Measurements from ENCODE around the gene ZNF749. TPM values are rescaled to one million over a fixed set of nuclear protein-coding genes. Genes with fewer than 3 reads are reported as not detected.

Gene ZNF749
- total RNA-seq, 4 donors from 2014 or later: 9.9 to 13.7 (median 10.7) TPM

DNA sequence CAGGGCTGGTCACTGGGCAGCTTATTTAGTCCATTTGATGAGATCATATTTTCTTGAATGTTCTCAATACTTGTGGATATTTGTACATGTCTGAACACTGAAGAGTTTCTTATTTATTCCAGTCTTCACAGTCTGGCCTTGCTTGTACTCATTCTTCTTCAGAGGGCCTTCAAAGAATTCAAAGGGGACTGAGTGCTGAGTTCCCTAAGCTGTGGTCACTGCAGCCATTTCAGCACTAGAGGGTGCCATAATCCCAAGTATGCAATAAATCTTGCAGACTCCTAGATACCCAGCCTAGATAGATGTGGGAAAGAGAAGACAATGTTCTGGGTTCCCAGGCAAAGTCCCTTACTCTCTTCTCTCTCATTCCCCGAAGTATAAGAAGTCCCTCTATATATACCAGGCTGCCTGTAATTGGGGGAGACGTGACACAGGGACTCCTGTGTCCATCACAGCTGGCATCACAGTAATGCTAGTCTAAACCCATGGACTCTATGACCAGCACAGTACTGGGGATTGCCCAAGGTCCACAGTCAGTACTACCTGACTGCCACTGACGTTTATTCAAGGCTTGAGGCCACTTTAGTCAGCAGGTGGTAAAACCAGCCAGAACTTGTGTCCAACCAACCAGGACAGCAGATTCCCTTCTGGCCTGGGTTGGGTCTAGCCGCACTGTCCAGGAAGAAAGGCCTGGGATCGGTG is 30.7 kb downstream of the ZNF749 start:
- H3K36me3 ChIP-seq: peaks cover 0 to 5% of the 10 kb centered on the region in 2 donors
- no peak for DNase-seq
- 95% methylated on average over 5 of the region's 5 CpGs for WGBS, 2 donors
- H3K9me3 ChIP-seq: no peaks in the 10 kb centered on the region
- H3K27ac ChIP-seq: no peak overlapping the region
- H3K27me3 ChIP-seq: no peaks in the 10 kb centered on the region
- TF ChIP-seq, protein P1, sequence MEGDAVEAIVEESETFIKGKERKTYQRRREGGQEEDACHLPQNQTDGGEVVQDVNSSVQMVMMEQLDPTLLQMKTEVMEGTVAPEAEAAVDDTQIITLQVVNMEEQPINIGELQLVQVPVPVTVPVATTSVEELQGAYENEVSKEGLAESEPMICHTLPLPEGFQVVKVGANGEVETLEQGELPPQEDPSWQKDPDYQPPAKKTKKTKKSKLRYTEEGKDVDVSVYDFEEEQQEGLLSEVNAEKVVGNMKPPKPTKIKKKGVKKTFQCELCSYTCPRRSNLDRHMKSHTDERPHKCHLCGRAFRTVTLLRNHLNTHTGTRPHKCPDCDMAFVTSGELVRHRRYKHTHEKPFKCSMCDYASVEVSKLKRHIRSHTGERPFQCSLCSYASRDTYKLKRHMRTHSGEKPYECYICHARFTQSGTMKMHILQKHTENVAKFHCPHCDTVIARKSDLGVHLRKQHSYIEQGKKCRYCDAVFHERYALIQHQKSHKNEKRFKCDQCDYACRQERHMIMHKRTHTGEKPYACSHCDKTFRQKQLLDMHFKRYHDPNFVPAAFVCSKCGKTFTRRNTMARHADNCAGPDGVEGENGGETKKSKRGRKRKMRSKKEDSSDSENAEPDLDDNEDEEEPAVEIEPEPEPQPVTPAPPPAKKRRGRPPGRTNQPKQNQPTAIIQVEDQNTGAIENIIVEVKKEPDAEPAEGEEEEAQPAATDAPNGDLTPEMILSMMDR (IDR thresholded peaks at IDR 0.05): no peak
- no peak for TF ChIP-seq POLR2A (IDR thresholded peaks at IDR 0.05)
- no peak overlapping the region for H3K4me3 ChIP-seq (replicated peaks in 1 of 3)
- H3K4me1 ChIP-seq: no peaks in the 10 kb centered on the region
- intact Hi-C loops (cut with DNase I): no loop called here

DNA sequence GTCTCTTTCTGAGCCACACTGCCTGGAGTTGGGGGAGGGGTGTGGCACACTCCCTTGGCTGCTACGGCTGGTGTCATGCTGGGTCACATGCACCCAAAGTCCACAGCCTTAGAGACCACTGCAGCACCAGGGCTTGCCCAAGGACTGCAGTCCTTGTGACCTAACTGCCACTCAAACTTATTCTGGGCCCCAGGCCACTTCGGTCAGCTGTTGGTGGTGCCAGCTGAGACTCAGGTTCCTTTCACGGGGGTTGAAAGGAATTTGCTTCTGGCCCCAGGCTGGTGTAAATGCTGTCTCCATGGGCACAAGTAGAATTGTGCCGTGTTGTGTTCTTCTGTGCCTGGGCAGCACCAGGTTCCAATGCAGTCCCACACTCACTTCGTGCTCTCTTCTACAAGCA is 31.4 kb downstream of the ZNF749 start:
- Histone ChIP-seq H3K27me3 (no peaks in the 10 kb centered on the region), H3K9me3 (no peaks in the 10 kb centered on the region), H3K4me3 (replicated peaks in 1 of 3) (no peak overlapping the region), H3K27ac (no peak overlapping the region), H3K36me3 (peaks cover 0 to 5% of the 10 kb centered on the region in 2 donors), H3K4me1 (no peaks in the 10 kb centered on the region)
- DNase-seq: no peak
- TF ChIP-seq POLR2A (IDR thresholded peaks at IDR 0.05): no peak
- TF ChIP-seq, protein P1 (IDR thresholded peaks at IDR 0.05): no peak
- intact Hi-C loops (cut with DNase I): no loop called here
- WGBS, 2 donors: 97 to 98% methylated on average over 4 to 5 of the region's 5 CpGs

DNA sequence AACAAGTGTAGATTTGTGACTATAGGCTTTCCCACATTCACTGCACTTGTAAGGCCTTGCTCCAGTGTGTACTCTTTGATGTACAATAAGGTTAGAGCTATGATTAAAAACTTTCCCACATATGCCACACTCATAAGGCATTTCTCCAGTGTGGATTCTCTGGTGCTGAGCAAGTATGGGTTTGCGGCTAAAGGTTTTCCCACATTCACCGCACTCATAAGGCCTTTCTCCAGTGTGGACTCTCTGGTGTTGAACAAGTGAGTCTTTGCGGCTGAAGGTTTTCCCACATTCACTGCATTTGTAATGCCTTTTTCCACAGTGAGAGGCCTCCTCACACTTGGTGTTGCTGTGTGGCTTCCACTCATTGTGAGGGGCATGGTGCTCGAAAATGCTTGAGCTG is 38.5 kb downstream of the ZNF749 start:
- Histone ChIP-seq H3K4me1 (peaks cover 9 to 11% of the 10 kb centered on the region in 2 donors), H3K9me3 (peaks cover 11% of the 10 kb centered on the region), H3K27ac (no peak overlapping the region), H3K4me3 (replicated peaks in 1 of 3) (no peak overlapping the region), H3K36me3 (peaks cover 30 to 31% of the 10 kb centered on the region in 2 donors), H3K27me3 (no peaks in the 10 kb centered on the region)
- TF ChIP-seq POLR2A (IDR thresholded peaks at IDR 0.05): no peak
- TF ChIP-seq, protein P1 (IDR thresholded peaks at IDR 0.05): no peak
- intact Hi-C loops (cut with DNase I): loop anchor here (10.0 kb wide), 1 partner anchor 501 kb away; the partner anchor contains the start of gene C19orf18
- WGBS, 2 donors: 93 to 97% methylated on average over 4 of the region's 4 CpGs
- DNase-seq: no peak

DNA sequence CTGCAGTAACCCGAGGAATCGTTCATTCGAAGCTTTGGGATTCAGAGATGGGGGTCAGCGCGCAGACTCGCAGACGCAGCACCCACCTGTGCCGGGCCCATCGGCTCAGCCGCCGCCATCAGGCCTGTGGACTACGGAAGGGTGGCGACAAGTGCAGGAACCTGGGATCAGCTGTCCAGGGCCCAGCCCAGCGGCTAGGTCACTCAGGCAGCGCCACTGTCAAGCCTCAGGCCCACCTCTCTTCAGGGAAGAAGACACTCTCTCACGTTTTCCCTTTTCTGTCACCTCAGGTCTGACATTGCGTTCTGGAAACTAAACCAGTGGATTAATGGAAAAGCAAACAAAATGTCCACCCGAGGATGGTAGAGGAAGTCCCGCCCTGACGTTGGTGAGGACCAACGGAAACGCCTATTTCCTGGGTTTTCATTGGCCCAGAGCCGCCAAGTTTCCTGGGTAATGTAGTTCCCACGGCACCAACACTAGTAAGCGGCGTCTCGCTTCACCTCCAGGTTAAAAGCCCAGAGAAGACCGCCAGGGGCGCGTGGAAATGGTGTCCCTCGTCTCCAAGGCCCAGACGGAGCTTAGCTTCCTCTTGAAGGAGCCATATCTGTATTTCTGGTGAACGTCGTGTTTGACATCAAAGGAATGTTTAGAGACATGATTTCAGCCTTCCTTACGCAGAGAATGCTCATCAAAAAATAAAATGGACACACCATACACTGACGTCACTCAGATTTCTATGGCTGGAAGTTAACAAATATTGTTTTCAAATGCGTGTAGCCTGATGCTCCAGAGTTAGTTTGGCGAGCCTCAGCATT is 42.3 kb downstream of the ZNF749 start, which contains the start of gene ZNF772:
TSS of gene ZNF772 (minus strand) at position 376 of the 818 bp plus-strand sequence. CDS start at position 119, 257 bp downstream.
- 9 to 11% methylated on average over 33 to 38 of the region's 38 CpGs for WGBS, 2 donors
- peak within 1 kb of the TSS; percentile 20 to 70 (median 53) for H3K27ac ChIP-seq
- H3K4me1 ChIP-seq: peaks cover 9 to 11% of the 10 kb centered on the region in 2 donors
- no peaks in the 10 kb centered on the region for H3K27me3 ChIP-seq
- H3K36me3 ChIP-seq: peaks cover 30 to 31% of the 10 kb centered on the region in 2 donors
- TF ChIP-seq, protein P1 (IDR thresholded peaks at IDR 0.05): peak in 5 of 6 experiments; percentile 25 to 70 (median 52)
- TF ChIP-seq POLR2A (IDR thresholded peaks at IDR 0.05): peak in 1 of 2 donors; percentile 33
- H3K4me3 ChIP-seq (replicated peaks in 1 of 3): peak within 1 kb of the TSS; percentile 24 to 80 (median 41)
- peak; percentile 92 to 94 for DNase-seq
- intact Hi-C loops (cut with DNase I): loop anchor here (10.0 kb wide), 1 partner anchor 497 kb away; the partner anchor contains the start of gene C19orf18
- H3K9me3 ChIP-seq: peaks cover 11% of the 10 kb centered on the region

Data from thyroid gland (tissue), 4 donors.